GM12891 (cell line): ENCODE results near the gene PLEKHF1.

Experiments
- DNase-seq: peaks from one replicate; pipeline ENCODE4 v3.0.0; 2011; ENCODE audit warnings: low spot score; ENCODE audit not compliant: insufficient read length
- FAIRE-seq: peaks from 2 replicates; lab custom pipeline; 2011; peaks lifted over from hg19 to GRCh38; lab: Jason Lieb, UNC
- PAX5 ChIP-seq: IDR thresholded peaks from 2 replicates; pipeline ENCODE4 v1.6.1; 2011; ENCODE audit warnings: low read length, moderate library complexity, mild to moderate bottlenecking; ENCODE audit not compliant: insufficient read depth, severe bottlenecking
- POLR2A ChIP-seq: IDR thresholded peaks from 2 replicates; pipeline ENCODE4 v1.6.1; 2011; ENCODE audit warnings: low read depth, low read length, control low read depth
- POLR2AphosphoS5 ChIP-seq: IDR thresholded peaks from 2 replicates; pipeline ENCODE4 v1.6.1; 2011; ENCODE audit warnings: low read depth, low read length, control low read depth
- POU2F2 ChIP-seq: IDR thresholded peaks from 2 replicates; pipeline ENCODE4 v1.6.1; 2011; ENCODE audit warnings: low read depth, mild to moderate bottlenecking, control low read depth, low read length, moderate library complexity
- SPI1 ChIP-seq: IDR thresholded peaks from 2 replicates; pipeline ENCODE4 v1.6.1; 2011; ENCODE audit warnings: low read depth, low read length, control low read depth
- TAF1 ChIP-seq: IDR thresholded peaks from 2 replicates; pipeline ENCODE4 v1.6.1; 2011; ENCODE audit warnings: low read depth, low read length, control low read depth

The PLEKHF1 gene

DNA sequence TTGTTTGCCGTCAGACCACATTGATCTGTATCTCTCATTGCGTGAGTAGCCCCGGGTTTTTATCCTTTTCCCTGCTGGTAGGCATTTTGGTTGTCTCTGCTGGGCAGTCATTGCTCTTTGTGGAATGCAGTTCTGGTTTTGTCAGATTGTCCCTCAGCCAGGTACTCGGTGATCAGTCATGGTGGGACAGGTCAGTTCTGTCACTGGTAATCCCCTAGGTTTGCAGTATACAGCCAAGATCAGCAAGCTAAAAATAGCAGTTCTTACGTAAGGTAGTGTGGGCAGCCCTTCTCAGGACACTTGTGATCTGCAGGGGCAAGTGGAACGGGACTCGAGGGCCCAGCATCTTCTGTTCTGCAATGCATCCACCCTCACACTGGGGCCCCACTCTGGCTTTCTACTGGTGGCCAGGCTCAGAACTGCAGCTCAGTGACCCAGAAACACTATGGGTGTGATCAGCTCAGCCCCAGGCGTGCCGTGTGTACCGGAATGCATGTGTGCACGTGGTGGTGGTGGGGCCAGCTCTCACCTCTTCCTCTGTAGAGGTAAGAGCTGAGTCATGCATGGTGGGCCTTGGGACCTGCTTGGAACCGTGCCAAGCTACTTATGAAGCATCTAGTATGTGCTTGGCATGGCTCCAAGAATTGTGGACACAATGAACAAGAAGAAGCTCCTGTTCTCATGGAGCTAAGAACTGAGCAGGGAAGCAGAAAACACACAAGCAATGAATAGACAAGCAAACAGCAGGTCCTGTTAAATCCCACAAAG lies 6.3 kb downstream of the PLEKHF1 start:
- DNase-seq, result peak; percentile 64
- no peak for TF ChIP-seq TAF1
- no peak for TF ChIP-seq POLR2AphosphoS5
- TF ChIP-seq SPI1, result peak; percentile 27; the same call in 1 of the 2 replicates
- TF ChIP-seq POU2F2, result peak; percentile 75; the same call in 1 of the 2 replicates
- TF ChIP-seq POLR2A, result no peak
- TF ChIP-seq PAX5, result no peak
- FAIRE-seq, result peak; percentile 99

DNA sequence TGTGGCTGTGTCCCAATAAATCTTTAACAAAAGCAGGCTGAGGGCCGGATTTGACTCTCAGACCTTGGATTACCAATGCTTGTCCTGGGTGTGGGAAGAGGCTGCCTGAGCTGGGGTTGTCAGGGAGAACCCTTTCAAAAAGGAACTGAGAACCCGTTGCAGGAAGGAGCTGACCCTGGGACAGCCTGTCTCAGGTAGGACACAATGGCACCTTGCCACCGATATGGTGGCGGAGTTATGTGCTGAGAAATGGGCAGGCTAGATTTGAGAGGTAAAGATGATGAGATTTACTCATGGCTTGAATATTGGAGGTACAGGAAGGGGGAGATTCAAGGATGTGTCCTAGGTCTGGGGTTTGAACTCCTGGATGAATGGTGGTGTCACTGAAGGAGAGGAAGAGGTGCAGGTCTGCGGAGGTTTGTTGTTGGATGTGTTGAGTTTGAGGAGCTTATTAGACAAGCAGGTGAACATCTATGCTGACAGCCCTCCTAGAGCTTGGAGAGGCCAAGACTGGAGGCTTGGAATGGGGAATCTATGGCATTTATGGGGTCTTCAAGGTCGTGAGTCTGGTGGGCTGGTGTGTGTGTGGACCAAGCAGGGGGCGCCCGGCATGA lies 7.2 kb downstream of the PLEKHF1 start:
- DNase-seq (no peak), FAIRE-seq (no peak)
- TF ChIP-seq SPI1 (peak; percentile 47; the same call in 1 of the 2 replicates), POLR2AphosphoS5 (no peak), POU2F2 (no peak), TAF1 (no peak), POLR2A (no peak)

DNA sequence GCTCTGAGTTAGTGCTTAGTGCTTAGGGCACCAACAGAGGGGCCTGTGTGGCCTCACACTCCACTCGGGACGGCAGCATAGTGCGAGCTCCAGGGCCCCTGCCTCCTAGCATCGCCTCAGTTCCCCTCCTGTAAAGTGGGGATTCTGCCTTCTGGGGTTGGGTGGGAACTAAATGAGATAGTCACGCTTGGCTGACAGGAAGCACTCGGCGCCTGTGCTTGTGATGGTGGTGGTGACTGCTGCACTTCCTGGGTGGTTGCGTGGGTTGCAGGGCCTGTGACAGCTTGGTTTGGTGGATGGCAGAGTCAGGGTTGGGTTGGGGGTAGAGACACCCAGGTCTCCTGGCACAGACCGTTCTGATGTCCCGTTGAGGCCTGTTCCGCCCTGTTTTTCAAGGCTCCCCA lies 7.7 kb downstream of the PLEKHF1 start:
- TF ChIP-seq PAX5 (peak; percentile 82), POLR2A (no peak)
- peak; percentile 95 for FAIRE-seq
- no peak for DNase-seq

DNA sequence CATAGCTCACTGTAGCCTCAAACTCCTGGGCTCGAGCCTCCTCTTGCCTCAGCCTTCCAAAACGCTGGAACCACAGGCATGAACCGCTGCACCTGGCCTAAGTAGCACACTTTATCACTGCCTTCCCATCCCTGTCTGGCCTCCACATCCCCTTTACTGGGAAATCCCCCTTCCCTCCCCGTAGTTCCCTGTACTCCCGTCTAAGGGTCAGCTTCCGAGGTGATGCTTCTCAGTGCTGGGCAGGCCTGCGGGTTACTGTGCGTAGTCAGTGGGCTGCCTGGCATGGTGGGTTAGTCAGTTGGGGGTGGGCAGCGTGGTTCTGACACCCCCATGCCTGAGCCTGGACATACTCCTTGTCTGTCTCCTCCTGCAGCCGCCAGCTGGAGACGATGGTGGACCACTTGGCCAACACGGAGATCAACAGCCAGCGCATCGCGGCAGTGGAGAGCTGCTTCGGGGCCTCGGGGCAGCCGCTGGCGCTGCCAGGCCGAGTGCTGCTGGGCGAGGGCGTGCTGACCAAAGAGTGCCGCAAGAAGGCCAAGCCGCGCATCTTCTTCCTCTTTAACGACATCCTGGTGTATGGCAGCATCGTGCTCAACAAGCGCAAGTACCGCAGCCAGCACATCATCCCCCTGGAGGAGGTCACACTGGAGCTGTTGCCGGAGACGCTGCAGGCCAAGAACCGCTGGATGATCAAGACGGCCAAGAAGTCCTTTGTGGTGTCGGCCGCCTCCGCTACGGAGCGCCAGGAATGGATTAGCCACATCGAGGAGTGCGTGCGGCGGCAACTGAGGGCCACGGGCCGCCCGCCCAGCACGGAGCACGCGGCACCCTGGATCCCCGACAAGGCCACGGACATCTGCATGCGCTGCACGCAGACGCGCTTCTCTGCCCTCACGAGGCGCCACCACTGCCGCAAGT lies 8.4 kb downstream of the PLEKHF1 start:
- FAIRE-seq (no peak), DNase-seq (no peak)
- TF ChIP-seq POU2F2 (no peak), POLR2AphosphoS5 (no peak), POLR2A (no peak), SPI1 (no peak), TAF1 (no peak), PAX5 (no peak)

DNA sequence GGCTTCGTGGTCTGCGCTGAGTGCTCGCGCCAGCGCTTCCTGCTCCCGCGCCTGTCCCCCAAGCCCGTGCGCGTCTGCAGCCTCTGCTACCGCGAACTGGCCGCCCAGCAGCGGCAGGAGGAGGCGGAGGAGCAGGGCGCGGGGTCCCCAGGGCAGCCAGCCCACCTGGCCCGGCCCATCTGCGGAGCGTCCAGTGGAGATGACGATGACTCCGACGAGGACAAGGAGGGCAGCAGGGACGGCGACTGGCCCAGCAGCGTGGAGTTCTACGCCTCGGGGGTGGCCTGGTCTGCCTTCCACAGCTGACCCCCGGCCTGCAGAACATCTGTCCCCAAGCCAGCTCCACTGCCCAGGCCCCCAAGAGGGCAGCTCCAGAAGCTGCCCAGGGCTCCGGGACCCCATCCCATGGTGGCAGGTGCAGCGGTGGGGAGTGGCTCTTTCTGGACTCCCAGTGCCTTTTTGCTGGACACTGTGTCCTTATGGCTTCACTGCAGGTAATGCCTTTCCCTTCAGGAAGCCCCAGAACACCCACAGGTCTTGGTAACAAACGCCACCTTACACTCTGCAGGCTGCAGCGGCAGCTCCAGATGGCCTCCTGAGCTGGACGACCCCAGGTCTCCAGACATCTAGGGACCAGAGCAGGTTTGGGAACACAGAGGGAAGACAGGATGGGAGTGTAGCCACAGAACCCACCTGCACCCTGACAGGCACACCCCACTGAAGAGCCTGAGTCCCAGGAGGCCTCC lies 9.3 kb downstream of the PLEKHF1 start:
- FAIRE-seq (no peak), DNase-seq (no peak)
- TF ChIP-seq POLR2AphosphoS5 (no peak), POLR2A (no peak), TAF1 (no peak), PAX5 (no peak), SPI1 (no peak), POU2F2 (no peak)

DNA sequence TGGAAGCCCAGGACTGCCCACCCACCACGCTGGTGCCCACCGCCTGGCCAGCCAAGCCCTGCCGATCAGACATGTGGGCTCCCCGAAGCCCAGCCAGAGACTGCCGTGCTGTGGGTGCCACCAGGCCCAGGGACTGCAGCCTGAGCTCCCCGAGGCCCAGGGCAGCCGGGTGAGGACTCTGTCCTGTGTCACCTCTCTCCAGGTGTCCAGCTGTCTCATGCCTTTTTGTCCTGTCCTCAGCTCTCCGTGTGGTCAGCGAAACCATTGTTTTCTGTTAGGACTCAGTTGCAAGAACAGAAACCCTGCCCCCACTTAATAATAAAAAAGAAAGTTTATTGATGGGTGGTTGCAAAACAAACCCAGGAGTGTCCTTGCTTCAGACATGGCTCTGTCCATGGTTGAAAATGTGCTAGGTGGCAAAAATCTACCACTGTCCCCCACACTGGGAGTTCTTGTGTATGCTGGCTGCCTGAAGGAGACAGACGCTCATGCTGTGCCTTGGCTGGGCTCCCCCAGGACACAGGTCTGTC lies 9.9 kb downstream of the PLEKHF1 start:
- FAIRE-seq, result no peak
- no peak for DNase-seq

DNA sequence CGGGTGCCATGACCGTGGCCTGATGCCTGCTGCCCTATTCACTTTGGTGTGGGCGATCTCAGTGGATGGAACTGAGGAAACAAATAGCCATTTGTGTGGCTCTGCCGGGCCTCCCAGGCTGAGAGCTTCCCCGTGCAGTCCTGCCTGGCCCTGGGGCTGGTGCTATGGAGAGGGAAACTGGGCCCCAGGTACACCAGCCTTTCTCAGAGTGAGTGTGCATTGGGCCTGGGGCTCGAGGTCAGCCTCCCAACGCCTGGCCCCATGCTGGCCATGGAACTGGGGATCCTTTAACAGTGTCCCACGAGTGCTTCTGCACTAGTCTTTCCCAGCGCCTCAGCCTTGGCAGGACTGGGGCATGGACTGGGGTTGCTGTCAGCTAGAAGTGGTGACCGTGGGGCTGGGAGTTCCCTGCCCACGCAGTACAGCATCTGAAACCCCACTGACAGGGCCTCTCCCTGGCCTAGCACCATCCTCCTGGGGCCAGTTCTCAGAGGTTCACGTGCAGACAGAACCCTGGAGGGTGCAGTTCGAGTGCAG lies 10.5 kb downstream of the PLEKHF1 start:
- no peak for FAIRE-seq
- TF ChIP-seq POLR2A (no peak), POU2F2 (no peak), SPI1 (no peak), POLR2AphosphoS5 (no peak), PAX5 (no peak), TAF1 (no peak)
- DNase-seq, result no peak

More for the DNA sequence above, 9.9 kb downstream of the PLEKHF1 start:
- TF ChIP-seq POU2F2 (no peak), PAX5 (no peak)

DNA sequence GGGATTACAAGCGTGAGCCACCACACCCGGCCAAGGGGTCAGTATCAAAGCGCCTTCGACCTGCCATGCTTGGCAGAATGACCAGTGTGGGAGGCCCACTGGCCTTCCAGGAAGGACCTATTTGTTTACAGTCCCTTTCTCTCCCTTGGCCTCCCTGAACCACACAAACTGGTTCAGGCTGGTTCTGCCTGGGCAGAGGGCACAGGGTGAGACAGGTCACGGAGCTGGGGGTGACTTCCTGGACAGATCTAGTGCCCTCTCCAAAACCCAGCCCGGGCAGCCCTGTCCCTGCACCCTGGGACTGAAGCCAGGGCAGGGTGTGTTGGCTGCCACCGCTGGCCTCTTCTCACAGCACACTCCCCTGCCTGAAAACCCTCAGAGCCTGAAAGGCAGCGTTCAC lies 11.3 kb downstream of the PLEKHF1 start:
- no peak for FAIRE-seq
- TF ChIP-seq SPI1 (no peak), POU2F2 (no peak), POLR2AphosphoS5 (no peak), TAF1 (no peak), PAX5 (no peak), POLR2A (no peak)
- no peak for DNase-seq
